Prostate gland (tissue), 2 donors: ENCODE measurements around the gene UBE2H. TPM values are rescaled to one million over a fixed set of nuclear protein-coding genes. Genes with fewer than 3 reads are reported as not detected.

Experiments
- DNase-seq: peaks from one replicate; pipeline ENCODE4 v3.0.0-alpha.2; 2019; ENCODE audit warnings: low spot score
- H3K27ac ChIP-seq, 2 donors: fragments of 200-600 bp; sonication (generic); 2 replicates each; pipeline ENCODE4 v1.5.1; 2017 to 2019
- H3K27me3 ChIP-seq: fragments of 200-600 bp; sonication (generic); replicated peaks from 2 replicates; pipeline ENCODE4 v1.5.1; 2019; ENCODE audit not compliant: insufficient read depth
- H3K36me3 ChIP-seq, 2 donors: fragments of 200-600 bp; sonication (generic); 1 replicate in 1 of 2; 2 replicates in 1 of 2; pipeline versions ENCODE4 v1.5.1 to v1.8.1; 2017 to 2019
- H3K4me1 ChIP-seq: fragments of 200-600 bp; sonication (generic); replicated peaks from 2 replicates; pipeline ENCODE4 v1.5.1; 2019
- H3K4me3 ChIP-seq, 2 donors: fragments of 200-600 bp; sonication (generic); 2 replicates each; pipeline ENCODE4 v1.5.1; 2017 to 2019
- H3K9me3 ChIP-seq: fragments of 200-600 bp; sonication (generic); 2 replicates; pipeline ENCODE4 v1.5.1; 2017
- CTCF ChIP-seq, 4 experiments: fragments of 200-600 bp in 2 of 4; fragments of 450-650 bp in 2 of 4; sonication (generic) in 2 of 4; IDR thresholded peaks; 1 replicate in 3 of 4; 2 replicates in 1 of 4; pipeline ENCODE4 v1.5.1; 2016 to 2019; ENCODE audit warnings: antibody characterized with exemption in 4 of 4, mild to moderate bottlenecking in 2 of 4, moderate library complexity in 2 of 4
- POLR2A ChIP-seq: fragments of 450-650 bp; IDR thresholded peaks from one replicate; pipeline ENCODE4 v1.6.1; 2016; ENCODE audit warnings: antibody characterized with exemption, mild to moderate bottlenecking
- POLR2AphosphoS5 ChIP-seq: sonication (generic); formaldehyde crosslinking; IDR thresholded peaks from one replicate; pipeline ENCODE4 v1.6.1; 2017; ENCODE audit warnings: antibody characterized with exemption
- WGBS: methylation state at CpG from one replicate; pipeline ENCODE4 v1.1.5; 2018; 5-methylcytosine and 5-hydroxymethylcytosine counted together
- intact Hi-C: fragments of 100-400 bp; cut with DNase I; formaldehyde crosslinking; loops from one replicate; pipeline ENCODE4 v1.14.2; 2022
- total RNA-seq, 2 donors: library from RNA; depleted of rRNA; stranded (reverse); fragments of >200 nt; gene quantifications; one replicate each; pipeline ENCODE4 v1.1.0, GENCODE V29; 2016

The UBE2H gene
- total RNA-seq, 2 donors from 2014 or later, result 78.4 to 105 TPM

GRCh38 chr7:129875160-129875559 is 77.6 kb downstream of the UBE2H start:
- intact Hi-C loops, result no loop called here
- WGBS, result 85% methylated on average over 2 of the region's 2 CpGs
- TF ChIP-seq CTCF (IDR thresholded peaks at IDR 0.05) (no peak), POLR2A (no peak), POLR2AphosphoS5 (no peak)
- H3K9me3 ChIP-seq, result no peaks in the 10 kb centered on the region
- DNase-seq, result no peak
- H3K27me3 ChIP-seq, result no peaks in the 10 kb centered on the region
- no peak overlapping the region for H3K27ac ChIP-seq
- no peaks in the 10 kb centered on the region for H3K36me3 ChIP-seq
- peaks cover 8% of the 10 kb centered on the region for H3K4me1 ChIP-seq
- H3K4me3 ChIP-seq, result no peak overlapping the region

DNA sequence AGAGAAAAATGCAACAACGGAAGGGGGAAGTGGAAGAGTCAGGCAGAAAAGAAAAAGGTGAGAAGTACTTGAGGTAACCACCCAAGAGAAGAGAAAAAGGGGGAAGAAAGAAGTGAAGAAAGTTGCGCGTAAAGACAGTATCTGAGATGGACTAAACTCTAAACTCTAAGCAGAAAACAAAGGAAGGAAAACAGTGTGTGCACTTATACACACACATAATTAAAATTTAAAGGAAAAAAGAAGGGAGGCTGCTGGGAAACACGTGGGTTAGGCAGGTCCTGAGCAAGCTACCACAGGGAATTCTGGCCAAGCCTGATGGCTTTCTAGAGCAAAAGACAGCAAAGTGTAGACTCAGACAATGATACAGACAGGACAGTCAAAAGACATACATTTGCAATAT is 78.0 kb downstream of the UBE2H start:
- 80% methylated on average over 4 of the region's 4 CpGs for WGBS
- Histone ChIP-seq H3K27ac (no peak overlapping the region), H3K9me3 (no peaks in the 10 kb centered on the region), H3K4me3 (no peak overlapping the region), H3K4me1 (peaks cover 8% of the 10 kb centered on the region), H3K36me3 (no peaks in the 10 kb centered on the region), H3K27me3 (no peaks in the 10 kb centered on the region)
- no peak for DNase-seq
- intact Hi-C loops, result no loop called here
- no peak for TF ChIP-seq POLR2A
- no peak for TF ChIP-seq POLR2AphosphoS5
- TF ChIP-seq CTCF (IDR thresholded peaks at IDR 0.05), result no peak

DNA sequence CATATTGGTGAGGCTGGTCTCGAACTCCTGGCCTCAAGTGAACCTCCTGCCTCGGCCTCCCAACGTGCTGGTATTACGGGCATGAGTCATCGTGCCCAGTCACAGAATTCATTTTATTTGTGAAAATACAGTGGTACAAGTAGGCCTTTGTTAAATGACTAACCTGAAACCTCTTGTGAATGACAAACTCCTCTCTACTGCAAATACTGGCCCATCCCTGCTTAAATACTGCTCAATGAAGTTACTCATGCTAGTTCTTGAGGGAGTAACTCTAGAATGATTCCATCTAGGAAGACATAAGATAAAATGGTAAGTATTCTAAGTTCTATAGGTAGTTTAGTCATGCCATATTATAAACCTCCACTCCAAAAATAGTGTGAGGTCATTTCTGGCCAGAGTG is 80.7 kb downstream of the UBE2H start:
- H3K4me3 ChIP-seq, result no peak overlapping the region
- no peaks in the 10 kb centered on the region for H3K9me3 ChIP-seq
- H3K27ac ChIP-seq, result no peak overlapping the region
- H3K27me3 ChIP-seq, result no peaks in the 10 kb centered on the region
- TF ChIP-seq POLR2AphosphoS5 (no peak), POLR2A (no peak), CTCF (IDR thresholded peaks at IDR 0.05) (no peak)
- no peak for DNase-seq
- peaks cover 2% of the 10 kb centered on the region for H3K4me1 ChIP-seq
- H3K36me3 ChIP-seq, result no peaks in the 10 kb centered on the region
- intact Hi-C loops, result no loop called here
- WGBS, result 98% methylated on average over 5 of the region's 5 CpGs

DNA sequence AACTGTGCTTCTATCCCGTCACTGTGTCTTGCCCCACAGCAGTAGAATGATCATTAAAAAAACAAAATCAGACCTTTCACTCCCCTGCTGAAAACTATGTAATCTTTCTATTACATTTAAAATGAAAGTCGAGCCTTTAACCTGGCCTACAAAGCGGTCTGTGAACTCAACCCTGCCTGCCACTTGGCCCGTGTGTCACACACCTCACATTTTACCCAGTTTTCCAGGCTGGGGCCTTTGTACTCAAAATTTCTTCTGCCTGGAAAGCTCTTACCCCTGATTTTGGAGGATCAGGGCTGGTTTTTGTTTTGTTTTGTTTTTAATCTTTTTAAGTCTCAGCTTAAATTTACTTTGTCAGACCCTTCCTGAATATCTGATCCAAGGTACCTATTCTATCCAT is 82.1 kb downstream of the UBE2H start:
- Histone ChIP-seq H3K27ac (no peak overlapping the region), H3K9me3 (no peaks in the 10 kb centered on the region), H3K36me3 (no peaks in the 10 kb centered on the region), H3K4me1 (no peaks in the 10 kb centered on the region), H3K4me3 (no peak overlapping the region), H3K27me3 (no peaks in the 10 kb centered on the region)
- intact Hi-C loops, result no loop called here
- no peak for TF ChIP-seq POLR2AphosphoS5
- no peak for TF ChIP-seq POLR2A
- no peak for TF ChIP-seq CTCF (IDR thresholded peaks at IDR 0.05)
- DNase-seq, result no peak
- 86% methylated on average over 4 of the region's 4 CpGs for WGBS

- Histone ChIP-seq H3K27ac (peak overlapping the region in 1 of 2 donors; percentile 43), H3K9me3 (no peaks in the 10 kb centered on the region)
These were observed 86.5 kb downstream of the UBE2H start for GRCh38 chr7:129866251-129866650.

More at GRCh38 chr7:129866251-129866650, 86.5 kb downstream of the UBE2H start:
- no peaks in the 10 kb centered on the region for H3K27me3 ChIP-seq
- no peaks in the 10 kb centered on the region for H3K36me3 ChIP-seq
- TF ChIP-seq POLR2AphosphoS5 (peak; percentile 7), CTCF (IDR thresholded peaks at IDR 0.05) (no peak), POLR2A (no peak)
- peaks cover 2% of the 10 kb centered on the region for H3K4me1 ChIP-seq
- no peak for DNase-seq
- 61% methylated on average over 3 of the region's 3 CpGs for WGBS
- intact Hi-C loops, result no loop called here
- no peak overlapping the region for H3K4me3 ChIP-seq
